ENCODE measurements around the gene PNCK. TPM values are rescaled to one million over a fixed set of nuclear protein-coding genes. Genes with fewer than 3 reads are reported as not detected.

The PNCK gene
- total RNA-seq, 1 experiment from 2014 or later: not detected

DNA sequence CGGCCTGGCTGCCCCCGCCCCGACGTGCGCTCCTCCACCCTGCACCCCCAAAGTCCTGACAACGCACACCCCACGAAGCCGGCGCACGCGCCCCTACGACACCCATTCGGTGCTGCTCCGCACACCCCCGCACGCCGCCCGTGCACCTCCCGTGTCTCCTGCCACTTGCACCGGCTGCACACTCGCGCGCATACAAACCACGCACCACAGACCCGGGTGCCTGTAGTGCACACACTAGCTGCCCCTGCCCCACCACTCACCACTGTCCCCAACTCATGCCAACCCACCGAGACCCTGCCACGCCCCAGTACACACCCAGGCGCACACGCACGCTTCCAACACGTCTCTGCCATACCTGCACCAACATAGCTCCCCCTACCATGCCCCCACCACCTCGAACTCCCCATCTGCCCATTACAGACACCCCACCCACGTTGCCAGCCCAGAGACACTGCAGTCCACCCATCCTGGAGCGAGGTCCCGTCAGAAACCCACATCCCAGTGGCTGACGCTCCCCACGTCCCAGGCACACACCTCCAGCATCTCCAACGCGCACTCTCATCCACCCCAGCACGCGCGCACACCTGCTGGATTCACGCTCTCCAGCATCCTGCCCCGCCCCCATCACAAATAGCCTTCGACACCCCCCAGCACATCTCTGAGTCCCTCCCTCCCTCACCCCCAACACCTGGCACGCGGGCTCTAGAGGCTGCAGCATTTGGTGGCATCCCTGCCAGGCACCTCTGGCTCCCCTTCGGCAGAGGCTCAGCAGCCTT is 30.8 kb downstream of the PNCK start:
- Histone ChIP-seq H3K4me1 (peaks cover 24% of the 10 kb centered on the region), H3K9me3 (no peaks in the 10 kb centered on the region), H3K27me3 (replicated peaks; ENCODE audit: control insufficient read depth, insufficient read depth, low read length) (no peaks in the 10 kb centered on the region), H3K4me3 (ENCODE audit: low read depth, low read length) (peak overlapping the region; percentile 32), H3K36me3 (ENCODE audit: control insufficient read depth, insufficient read depth, low read length) (no peaks in the 10 kb centered on the region)
- Mint-ChIP-seq H3K4me3 (ENCODE audit: unreplicated experiment) (peak overlapping the region; percentile 60), H3K4me1 (ENCODE audit: low read depth, unreplicated experiment) (peaks cover 6% of the 10 kb centered on the region), H3K27ac (ENCODE audit: unreplicated experiment) (no peak overlapping the region), H3K9me3 (ENCODE audit: unreplicated experiment) (no peaks in the 10 kb centered on the region), H3K36me3 (ENCODE audit: insufficient read depth, unreplicated experiment) (no peaks in the 10 kb centered on the region), H3K27me3 (ENCODE audit: insufficient read depth, unreplicated experiment) (peaks cover 4% of the 10 kb centered on the region)
- TF ChIP-seq, protein P1, sequence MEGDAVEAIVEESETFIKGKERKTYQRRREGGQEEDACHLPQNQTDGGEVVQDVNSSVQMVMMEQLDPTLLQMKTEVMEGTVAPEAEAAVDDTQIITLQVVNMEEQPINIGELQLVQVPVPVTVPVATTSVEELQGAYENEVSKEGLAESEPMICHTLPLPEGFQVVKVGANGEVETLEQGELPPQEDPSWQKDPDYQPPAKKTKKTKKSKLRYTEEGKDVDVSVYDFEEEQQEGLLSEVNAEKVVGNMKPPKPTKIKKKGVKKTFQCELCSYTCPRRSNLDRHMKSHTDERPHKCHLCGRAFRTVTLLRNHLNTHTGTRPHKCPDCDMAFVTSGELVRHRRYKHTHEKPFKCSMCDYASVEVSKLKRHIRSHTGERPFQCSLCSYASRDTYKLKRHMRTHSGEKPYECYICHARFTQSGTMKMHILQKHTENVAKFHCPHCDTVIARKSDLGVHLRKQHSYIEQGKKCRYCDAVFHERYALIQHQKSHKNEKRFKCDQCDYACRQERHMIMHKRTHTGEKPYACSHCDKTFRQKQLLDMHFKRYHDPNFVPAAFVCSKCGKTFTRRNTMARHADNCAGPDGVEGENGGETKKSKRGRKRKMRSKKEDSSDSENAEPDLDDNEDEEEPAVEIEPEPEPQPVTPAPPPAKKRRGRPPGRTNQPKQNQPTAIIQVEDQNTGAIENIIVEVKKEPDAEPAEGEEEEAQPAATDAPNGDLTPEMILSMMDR (IDR thresholded peaks at IDR 0.05; ENCODE audit: insufficient read depth in 1 of 2, low read depth in 1 of 2, low read length in 1 of 2, severe bottlenecking in 1 of 2, unreplicated experiment in 1 of 2): no peak
- intact Hi-C loops (cut with micrococcal nuclease; ENCODE audit: unreplicated experiment): no loop called here
- POLR2A ChIA-PET: no interaction called here
- BruUV-seq (replicated peaks): no TSS peak
- no peak for DNase-seq
- CTCF ChIA-PET: no interaction called here

GRCh38 chrX:153642051-153642654 is 31.5 kb downstream of the PNCK start:
- POLR2A ChIA-PET: no interaction called here
- no peaks in the 10 kb centered on the region for H3K9me3 Mint-ChIP-seq (ENCODE audit: unreplicated experiment)
- peaks cover 4% of the 10 kb centered on the region for H3K27me3 Mint-ChIP-seq (ENCODE audit: insufficient read depth, unreplicated experiment)

DNA sequence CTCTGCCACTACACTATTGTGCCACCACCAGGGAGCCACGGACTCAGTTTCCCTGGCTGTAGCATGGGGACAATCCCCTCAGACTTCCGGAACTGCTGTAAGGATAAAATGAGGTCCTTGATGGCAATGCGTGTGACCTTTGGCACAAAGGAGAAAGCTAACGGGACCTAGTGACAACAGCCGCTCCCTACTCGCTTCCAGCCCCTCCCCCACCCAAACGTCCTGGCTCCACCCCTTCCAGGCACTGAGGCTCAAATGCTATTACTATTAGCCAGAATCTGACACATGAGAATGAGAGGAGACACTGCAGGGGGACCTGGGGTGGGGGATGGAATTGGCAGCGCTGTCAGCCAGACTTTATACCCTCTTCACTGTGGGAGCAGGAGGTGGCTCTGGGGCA is 32.0 kb downstream of the PNCK start:
- H3K9me3 ChIP-seq: no peaks in the 10 kb centered on the region
- Mint-ChIP-seq H3K4me1 (ENCODE audit: low read depth, unreplicated experiment) (peaks cover 6% of the 10 kb centered on the region), H3K4me3 (ENCODE audit: unreplicated experiment) (peak overlapping the region; percentile 60), H3K27me3 (ENCODE audit: insufficient read depth, unreplicated experiment) (peaks cover 4% of the 10 kb centered on the region), H3K9me3 (ENCODE audit: unreplicated experiment) (no peaks in the 10 kb centered on the region), H3K27ac (ENCODE audit: unreplicated experiment) (no peak overlapping the region), H3K36me3 (ENCODE audit: insufficient read depth, unreplicated experiment) (no peaks in the 10 kb centered on the region)
- BruUV-seq (replicated peaks): no TSS peak
- CTCF ChIA-PET: no interaction called here
- POLR2A ChIA-PET: no interaction called here
- TF ChIP-seq, protein P1 (IDR thresholded peaks at IDR 0.05; ENCODE audit: insufficient read depth in 1 of 2, low read depth in 1 of 2, low read length in 1 of 2, severe bottlenecking in 1 of 2, unreplicated experiment in 1 of 2): no peak
- intact Hi-C loops (cut with micrococcal nuclease; ENCODE audit: unreplicated experiment): no loop called here
- no peaks in the 10 kb centered on the region for H3K27me3 ChIP-seq (replicated peaks; ENCODE audit: control insufficient read depth, insufficient read depth, low read length)
- no peak overlapping the region for H3K4me3 ChIP-seq (ENCODE audit: low read depth, low read length)
- no peak for DNase-seq
- H3K36me3 ChIP-seq (ENCODE audit: control insufficient read depth, insufficient read depth, low read length): no peaks in the 10 kb centered on the region
- peaks cover 22% of the 10 kb centered on the region for H3K4me1 ChIP-seq

More at GRCh38 chrX:153642051-153642654, 31.5 kb downstream of the PNCK start:
- H3K36me3 Mint-ChIP-seq (ENCODE audit: insufficient read depth, unreplicated experiment): no peaks in the 10 kb centered on the region
- CTCF ChIA-PET: no interaction called here
- peak in 1 of 2 experiments; percentile 30 for DNase-seq
- Histone ChIP-seq H3K9me3 (no peaks in the 10 kb centered on the region), H3K4me3 (ENCODE audit: low read depth, low read length) (peak overlapping the region; percentile 26), H3K36me3 (ENCODE audit: control insufficient read depth, insufficient read depth, low read length) (no peaks in the 10 kb centered on the region), H3K4me1 (peaks cover 24% of the 10 kb centered on the region), H3K27me3 (replicated peaks; ENCODE audit: control insufficient read depth, insufficient read depth, low read length) (no peaks in the 10 kb centered on the region)
- no TSS peak for BruUV-seq (replicated peaks)
- H3K27ac Mint-ChIP-seq (ENCODE audit: unreplicated experiment): no peak overlapping the region
- H3K4me3 Mint-ChIP-seq (ENCODE audit: unreplicated experiment): peak overlapping the region; percentile 60
- intact Hi-C loops (cut with micrococcal nuclease; ENCODE audit: unreplicated experiment): no loop called here
- TF ChIP-seq, protein P1 (IDR thresholded peaks at IDR 0.05; ENCODE audit: insufficient read depth in 1 of 2, low read depth in 1 of 2, low read length in 1 of 2, severe bottlenecking in 1 of 2, unreplicated experiment in 1 of 2): no peak
- H3K4me1 Mint-ChIP-seq (ENCODE audit: low read depth, unreplicated experiment): peaks cover 6% of the 10 kb centered on the region
